ENCODE data around the gene FBRSL1.

FBRSL1 gene

GRCh38 chr12:132537836-132538662 is 48.1 kb downstream of the FBRSL1 start:
- Histone ChIP-seq H3K4me3 (ENCODE audit: low read length) (no peak overlapping the region), H3K9me3 (ENCODE audit: insufficient read depth, low read depth, low read length) (peaks cover 43% of the 10 kb centered on the region), H3K9ac (ENCODE audit: low read depth, low read length) (no peak overlapping the region), H3K27ac (ENCODE audit: low read length) (no peak overlapping the region), H3K27me3 (ENCODE audit: insufficient read depth, low read length) (peaks cover 75% of the 10 kb centered on the region), H3K36me3 (ENCODE audit: insufficient read depth, low read depth, low read length) (no peaks in the 10 kb centered on the region), H3K4me1 (ENCODE audit: insufficient read depth, low read length) (no peaks in the 10 kb centered on the region)

- no peaks in the 10 kb centered on the region for H3K36me3 ChIP-seq (ENCODE audit: insufficient read depth, low read depth, low read length)
- H3K9me3 ChIP-seq (ENCODE audit: insufficient read depth, low read depth, low read length) = peaks cover 38% of the 10 kb centered on the region
- H3K27me3 ChIP-seq (ENCODE audit: insufficient read depth, low read length) = peaks cover 81% of the 10 kb centered on the region
- no peak overlapping the region for H3K27ac ChIP-seq (ENCODE audit: low read length)
- no peak overlapping the region for H3K9ac ChIP-seq (ENCODE audit: low read depth, low read length)
- H3K4me1 ChIP-seq (ENCODE audit: insufficient read depth, low read length) = no peaks in the 10 kb centered on the region
- no peak overlapping the region for H3K4me3 ChIP-seq (ENCODE audit: low read length)
These were observed 48.7 kb downstream of the FBRSL1 start for GRCh38 chr12:132538663-132538990.

- H3K9me3 ChIP-seq (ENCODE audit: insufficient read depth, low read depth, low read length) = peaks cover 32% of the 10 kb centered on the region
- H3K36me3 ChIP-seq (ENCODE audit: insufficient read depth, low read depth, low read length) = no peaks in the 10 kb centered on the region
- no peak overlapping the region for H3K9ac ChIP-seq (ENCODE audit: low read depth, low read length)
- peaks cover 87% of the 10 kb centered on the region for H3K27me3 ChIP-seq (ENCODE audit: insufficient read depth, low read length)
- H3K27ac ChIP-seq (ENCODE audit: low read length) = no peak overlapping the region
- H3K4me3 ChIP-seq (ENCODE audit: low read length) = no peak overlapping the region
- H3K4me1 ChIP-seq (ENCODE audit: insufficient read depth, low read length) = no peaks in the 10 kb centered on the region
These were observed 49.2 kb downstream of the FBRSL1 start for GRCh38 chr12:132539016-132539773.

GRCh38 chr12:132540436-132540835 is 50.5 kb downstream of the FBRSL1 start:
- no peak overlapping the region for H3K4me3 ChIP-seq (ENCODE audit: low read length)
- no peaks in the 10 kb centered on the region for H3K36me3 ChIP-seq (ENCODE audit: insufficient read depth, low read depth, low read length)
- no peak overlapping the region for H3K27ac ChIP-seq (ENCODE audit: low read length)
- no peaks in the 10 kb centered on the region for H3K4me1 ChIP-seq (ENCODE audit: insufficient read depth, low read length)
- H3K27me3 ChIP-seq (ENCODE audit: insufficient read depth, low read length) = peaks cover 89% of the 10 kb centered on the region
- H3K9ac ChIP-seq (ENCODE audit: low read depth, low read length) = no peak overlapping the region
- H3K9me3 ChIP-seq (ENCODE audit: insufficient read depth, low read depth, low read length) = peaks cover 20% of the 10 kb centered on the region

- Histone ChIP-seq H3K27me3 (ENCODE audit: insufficient read depth, low read length) (peaks cover 89% of the 10 kb centered on the region), H3K27ac (ENCODE audit: low read length) (no peak overlapping the region), H3K9ac (ENCODE audit: low read depth, low read length) (no peak overlapping the region), H3K36me3 (ENCODE audit: insufficient read depth, low read depth, low read length) (no peaks in the 10 kb centered on the region), H3K4me1 (ENCODE audit: insufficient read depth, low read length) (no peaks in the 10 kb centered on the region), H3K4me3 (ENCODE audit: low read length) (no peak overlapping the region), H3K9me3 (ENCODE audit: insufficient read depth, low read depth, low read length) (peaks cover 12% of the 10 kb centered on the region)
These were observed 51.2 kb downstream of the FBRSL1 start for GRCh38 chr12:132541200-132541599.

GRCh38 chr12:132541996-132542395 is 52.0 kb downstream of the FBRSL1 start:
- Histone ChIP-seq H3K9me3 (ENCODE audit: insufficient read depth, low read depth, low read length) (peaks cover 5% of the 10 kb centered on the region), H3K4me1 (ENCODE audit: insufficient read depth, low read length) (no peaks in the 10 kb centered on the region), H3K27ac (ENCODE audit: low read length) (no peak overlapping the region), H3K9ac (ENCODE audit: low read depth, low read length) (no peak overlapping the region), H3K27me3 (ENCODE audit: insufficient read depth, low read length) (peaks cover 89% of the 10 kb centered on the region), H3K4me3 (ENCODE audit: low read length) (no peak overlapping the region), H3K36me3 (ENCODE audit: insufficient read depth, low read depth, low read length) (no peaks in the 10 kb centered on the region)

GRCh38 chr12:132542661-132543060 is 52.7 kb downstream of the FBRSL1 start:
- Histone ChIP-seq H3K27me3 (ENCODE audit: insufficient read depth, low read length) (peaks cover 89% of the 10 kb centered on the region), H3K36me3 (ENCODE audit: insufficient read depth, low read depth, low read length) (no peaks in the 10 kb centered on the region), H3K27ac (ENCODE audit: low read length) (no peak overlapping the region), H3K9ac (ENCODE audit: low read depth, low read length) (no peak overlapping the region), H3K4me3 (ENCODE audit: low read length) (no peak overlapping the region), H3K4me1 (ENCODE audit: insufficient read depth, low read length) (no peaks in the 10 kb centered on the region), H3K9me3 (ENCODE audit: insufficient read depth, low read depth, low read length) (no peaks in the 10 kb centered on the region)

- Histone ChIP-seq H3K9ac (ENCODE audit: low read depth, low read length) (no peak overlapping the region), H3K27me3 (ENCODE audit: insufficient read depth, low read length) (peaks cover 89% of the 10 kb centered on the region), H3K4me1 (ENCODE audit: insufficient read depth, low read length) (no peaks in the 10 kb centered on the region), H3K27ac (ENCODE audit: low read length) (no peak overlapping the region), H3K4me3 (ENCODE audit: low read length) (no peak overlapping the region), H3K9me3 (ENCODE audit: insufficient read depth, low read depth, low read length) (no peaks in the 10 kb centered on the region), H3K36me3 (ENCODE audit: insufficient read depth, low read depth, low read length) (no peaks in the 10 kb centered on the region)
These were observed 53.5 kb downstream of the FBRSL1 start for GRCh38 chr12:132543298-132544079.

GRCh38 chr12:132544080-132544397 is 54.1 kb downstream of the FBRSL1 start:
- peaks cover 89% of the 10 kb centered on the region for H3K27me3 ChIP-seq (ENCODE audit: insufficient read depth, low read length)
- H3K9ac ChIP-seq (ENCODE audit: low read depth, low read length) = no peak overlapping the region
- no peaks in the 10 kb centered on the region for H3K4me1 ChIP-seq (ENCODE audit: insufficient read depth, low read length)
- no peaks in the 10 kb centered on the region for H3K36me3 ChIP-seq (ENCODE audit: insufficient read depth, low read depth, low read length)
- no peak overlapping the region for H3K4me3 ChIP-seq (ENCODE audit: low read length)
- H3K27ac ChIP-seq (ENCODE audit: low read length) = no peak overlapping the region
- no peaks in the 10 kb centered on the region for H3K9me3 ChIP-seq (ENCODE audit: insufficient read depth, low read depth, low read length)

- Histone ChIP-seq H3K4me1 (ENCODE audit: insufficient read depth, low read length) (no peaks in the 10 kb centered on the region), H3K36me3 (ENCODE audit: insufficient read depth, low read depth, low read length) (no peaks in the 10 kb centered on the region), H3K9ac (ENCODE audit: low read depth, low read length) (no peak overlapping the region), H3K27ac (ENCODE audit: low read length) (no peak overlapping the region), H3K27me3 (ENCODE audit: insufficient read depth, low read length) (peaks cover 93% of the 10 kb centered on the region), H3K9me3 (ENCODE audit: insufficient read depth, low read depth, low read length) (no peaks in the 10 kb centered on the region), H3K4me3 (ENCODE audit: low read length) (no peak overlapping the region)
These were observed 54.5 kb downstream of the FBRSL1 start for GRCh38 chr12:132544498-132544897.

- no peaks in the 10 kb centered on the region for H3K36me3 ChIP-seq (ENCODE audit: insufficient read depth, low read depth, low read length)
- H3K4me1 ChIP-seq (ENCODE audit: insufficient read depth, low read length) = no peaks in the 10 kb centered on the region
- no peaks in the 10 kb centered on the region for H3K9me3 ChIP-seq (ENCODE audit: insufficient read depth, low read depth, low read length)
- H3K4me3 ChIP-seq (ENCODE audit: low read length) = no peak overlapping the region
- H3K27ac ChIP-seq (ENCODE audit: low read length) = no peak overlapping the region
- peaks cover 100% of the 10 kb centered on the region for H3K27me3 ChIP-seq (ENCODE audit: insufficient read depth, low read length)
- H3K9ac ChIP-seq (ENCODE audit: low read depth, low read length) = no peak overlapping the region
These were observed 55.4 kb downstream of the FBRSL1 start for GRCh38 chr12:132545164-132545953.

Data from iPS-20b (cell line).